ENCODE results near the gene TAF5L. TPM values are rescaled to one million over a fixed set of nuclear protein-coding genes. Genes with fewer than 3 reads are reported as not detected.

TAF5L gene
- total and polyA plus RNA-seq, 2 of the 13 experiments (the other 11 are each of a cell fraction or from before 2014, with no cell fraction given): 10.8 to 18.2 TPM

DNA sequence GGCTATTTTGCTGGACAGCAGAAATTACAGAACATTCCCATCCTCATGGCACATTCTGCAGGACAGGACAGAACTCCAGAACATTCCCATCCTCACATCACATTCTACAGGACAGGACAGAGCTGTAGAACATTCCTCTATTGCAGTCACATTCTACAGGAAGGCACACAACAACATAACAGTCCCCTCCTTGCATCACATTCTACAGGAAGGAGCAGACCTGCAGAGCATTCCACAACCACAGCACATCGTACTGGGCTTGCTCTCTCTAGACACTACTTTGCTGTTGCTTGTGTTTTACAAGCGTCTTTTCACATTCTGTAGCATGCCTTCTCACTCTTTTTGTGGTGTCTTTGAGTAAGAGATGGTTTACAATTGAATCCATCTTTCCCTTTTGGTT is 40.6 kb downstream of the TAF5L start:
- H4K20me1 ChIP-seq (ENCODE audit: insufficient read depth, low read length): no peaks in the 10 kb centered on the region
- WGBS (ENCODE audit: low lambda C conversion rate): 14% methylated on average over 2 of the region's 2 CpGs
- no peaks in the 10 kb centered on the region; a peak in 1 of 5 replicates for H3K27me3 ChIP-seq (ENCODE audit: control insufficient read depth in 1 of 2, insufficient read depth in 2 of 2, low read length in 2 of 2)
- H3K27ac ChIP-seq (ENCODE audit: extremely low read length, insufficient read depth, low read length): no peak overlapping the region
- no peaks in the 10 kb centered on the region for H3K9me3 ChIP-seq (ENCODE audit: low read length)
- H3K4me3 ChIP-seq (replicated peaks in 1 of 3; ENCODE audit: insufficient read depth in 1 of 3, low read depth in 2 of 3, low read length in 3 of 3): no peak overlapping the region
- peaks cover 16% of the 10 kb centered on the region for H3K4me1 ChIP-seq (ENCODE audit: insufficient read depth, low read length)
- ATAC-seq (peak; percentile 54), FAIRE-seq (no peak), DNase-seq (ENCODE audit: low spot score) (no peak)
- H3K79me2 ChIP-seq (ENCODE audit: insufficient read depth, low read length): no peaks in the 10 kb centered on the region
- POLR2A ChIA-PET: no interaction called here
- H3K36me3 ChIP-seq (replicated peaks in 1 of 2; ENCODE audit: control insufficient read depth in 1 of 2, insufficient read depth in 2 of 2, low read length in 2 of 2): no peaks in the 10 kb centered on the region
- no peak overlapping the region for H2AFZ ChIP-seq (ENCODE audit: low read length)
- no peak overlapping the region for H3K9ac ChIP-seq (ENCODE audit: insufficient read depth, low read depth, low read length)
- H3K4me2 ChIP-seq (ENCODE audit: low read depth, low read length): no peak overlapping the region
- intact Hi-C loops (cut with micrococcal nuclease; ENCODE audit: unreplicated experiment) (no loop called here), in situ Hi-C loops (cut with HindIII; ENCODE audit: extremely low pct_ligation_motif_present, low pct_unique_long_range_greater_than_20kb) (no loop called here)
- no TSS peak for BruUV-seq (replicated peaks)
- TF ChIP-seq, protein P1, sequence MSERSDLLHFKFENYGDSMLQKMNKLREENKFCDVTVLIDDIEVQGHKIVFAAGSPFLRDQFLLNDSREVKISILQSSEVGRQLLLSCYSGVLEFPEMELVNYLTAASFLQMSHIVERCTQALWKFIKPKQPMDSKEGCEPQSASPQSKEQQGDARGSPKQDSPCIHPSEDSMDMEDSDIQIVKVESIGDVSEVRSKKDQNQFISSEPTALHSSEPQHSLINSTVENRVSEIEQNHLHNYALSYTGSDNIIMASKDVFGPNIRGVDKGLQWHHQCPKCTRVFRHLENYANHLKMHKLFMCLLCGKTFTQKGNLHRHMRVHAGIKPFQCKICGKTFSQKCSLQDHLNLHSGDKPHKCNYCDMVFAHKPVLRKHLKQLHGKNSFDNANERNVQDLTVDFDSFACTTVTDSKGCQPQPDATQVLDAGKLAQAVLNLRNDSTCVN (CRISPR knock-in tag; IDR thresholded peaks at IDR 0.05; ENCODE audit: borderline replicate concordance): no peak
- no peak for TF ChIP-seq HMG20A (CRISPR knock-in tag; IDR thresholded peaks at IDR 0.05; ENCODE audit: borderline replicate concordance)
- TF ChIP-seq CEBPB (IDR thresholded peaks at IDR 0.05; ENCODE audit: borderline replicate concordance, low read depth, low read length): peak; percentile 34; the same call in 1 of the 2 replicates
- CTCF ChIA-PET (ENCODE audit: low intra/inter-chr PET ratio, low total read pairs): no interaction called here

DNA sequence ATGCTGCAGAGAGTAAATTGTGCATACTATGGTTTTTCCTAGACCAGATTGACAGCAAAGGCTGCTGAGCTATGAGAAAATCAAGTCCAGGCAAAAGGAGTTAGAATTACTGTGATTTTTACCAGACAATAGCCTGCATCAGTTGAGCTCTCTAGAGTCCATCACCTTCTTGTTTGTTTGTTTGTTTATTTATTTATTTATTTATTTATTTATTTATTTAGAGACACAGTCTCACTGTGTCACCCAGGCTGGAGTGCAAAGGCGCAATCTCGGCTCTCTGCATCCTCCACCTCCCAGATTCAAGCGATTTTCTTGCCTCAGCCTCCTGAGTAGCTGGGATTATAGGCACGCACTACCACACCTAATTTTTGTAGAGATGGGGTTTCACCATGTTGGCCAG is 43.2 kb downstream of the TAF5L start:
- Histone ChIP-seq H3K4me3 (replicated peaks in 1 of 3; ENCODE audit: insufficient read depth in 1 of 3, low read depth in 2 of 3, low read length in 3 of 3) (no peak overlapping the region), H3K9ac (ENCODE audit: insufficient read depth, low read depth, low read length) (no peak overlapping the region), H3K36me3 (replicated peaks in 1 of 2; ENCODE audit: control insufficient read depth in 1 of 2, insufficient read depth in 2 of 2, low read length in 2 of 2) (no peaks in the 10 kb centered on the region), H3K27ac (ENCODE audit: extremely low read length, insufficient read depth, low read length) (no peak overlapping the region), H3K4me2 (ENCODE audit: low read depth, low read length) (peak overlapping the region; percentile 81; the same call in 1 of the 2 replicates), H3K79me2 (ENCODE audit: insufficient read depth, low read length) (no peaks in the 10 kb centered on the region), H2AFZ (ENCODE audit: low read length) (no peak overlapping the region), H3K27me3 (ENCODE audit: control insufficient read depth in 1 of 2, insufficient read depth in 2 of 2, low read length in 2 of 2) (no peaks in the 10 kb centered on the region; a peak in 1 of 5 replicates), H4K20me1 (ENCODE audit: insufficient read depth, low read length) (no peaks in the 10 kb centered on the region), H3K4me1 (ENCODE audit: insufficient read depth, low read length) (peaks cover 31% of the 10 kb centered on the region), H3K9me3 (ENCODE audit: low read length) (no peaks in the 10 kb centered on the region)
- DNase-seq (ENCODE audit: low spot score): no peak
- intact Hi-C loops (cut with micrococcal nuclease; ENCODE audit: unreplicated experiment) (no loop called here), in situ Hi-C loops (cut with HindIII; ENCODE audit: extremely low pct_ligation_motif_present, low pct_unique_long_range_greater_than_20kb) (no loop called here)
- TF ChIP-seq, protein P2, sequence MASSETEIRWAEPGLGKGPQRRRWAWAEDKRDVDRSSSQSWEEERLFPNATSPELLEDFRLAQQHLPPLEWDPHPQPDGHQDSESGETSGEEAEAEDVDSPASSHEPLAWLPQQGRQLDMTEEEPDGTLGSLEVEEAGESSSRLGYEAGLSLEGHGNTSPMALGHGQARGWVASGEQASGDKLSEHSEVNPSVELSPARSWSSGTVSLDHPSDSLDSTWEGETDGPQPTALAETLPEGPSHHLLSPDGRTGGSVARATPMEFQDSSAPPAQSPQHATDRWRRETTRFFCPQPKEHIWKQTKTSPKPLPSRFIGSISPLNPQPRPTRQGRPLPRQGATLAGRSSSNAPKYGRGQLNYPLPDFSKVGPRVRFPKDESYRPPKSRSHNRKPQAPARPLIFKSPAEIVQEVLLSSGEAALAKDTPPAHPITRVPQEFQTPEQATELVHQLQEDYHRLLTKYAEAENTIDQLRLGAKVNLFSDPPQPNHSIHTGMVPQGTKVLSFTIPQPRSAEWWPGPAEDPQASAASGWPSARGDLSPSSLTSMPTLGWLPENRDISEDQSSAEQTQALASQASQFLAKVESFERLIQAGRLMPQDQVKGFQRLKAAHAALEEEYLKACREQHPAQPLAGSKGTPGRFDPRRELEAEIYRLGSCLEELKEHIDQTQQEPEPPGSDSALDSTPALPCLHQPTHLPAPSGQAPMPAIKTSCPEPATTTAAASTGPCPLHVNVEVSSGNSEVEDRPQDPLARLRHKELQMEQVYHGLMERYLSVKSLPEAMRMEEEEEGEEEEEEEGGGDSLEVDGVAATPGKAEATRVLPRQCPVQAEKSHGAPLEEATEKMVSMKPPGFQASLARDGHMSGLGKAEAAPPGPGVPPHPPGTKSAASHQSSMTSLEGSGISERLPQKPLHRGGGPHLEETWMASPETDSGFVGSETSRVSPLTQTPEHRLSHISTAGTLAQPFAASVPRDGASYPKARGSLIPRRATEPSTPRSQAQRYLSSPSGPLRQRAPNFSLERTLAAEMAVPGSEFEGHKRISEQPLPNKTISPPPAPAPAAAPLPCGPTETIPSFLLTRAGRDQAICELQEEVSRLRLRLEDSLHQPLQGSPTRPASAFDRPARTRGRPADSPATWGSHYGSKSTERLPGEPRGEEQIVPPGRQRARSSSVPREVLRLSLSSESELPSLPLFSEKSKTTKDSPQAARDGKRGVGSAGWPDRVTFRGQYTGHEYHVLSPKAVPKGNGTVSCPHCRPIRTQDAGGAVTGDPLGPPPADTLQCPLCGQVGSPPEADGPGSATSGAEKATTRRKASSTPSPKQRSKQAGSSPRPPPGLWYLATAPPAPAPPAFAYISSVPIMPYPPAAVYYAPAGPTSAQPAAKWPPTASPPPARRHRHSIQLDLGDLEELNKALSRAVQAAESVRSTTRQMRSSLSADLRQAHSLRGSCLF (CRISPR knock-in tag; IDR thresholded peaks at IDR 0.05; ENCODE audit: borderline replicate concordance): no peak
- no peak for TF ChIP-seq NFRKB (IDR thresholded peaks at IDR 0.05)
- no peak for ATAC-seq
- WGBS (ENCODE audit: low lambda C conversion rate): 72% methylated on average over 4 of the region's 4 CpGs
- BruUV-seq (replicated peaks): no TSS peak
- ChIA-PET POLR2A (no interaction called here), CTCF (ENCODE audit: low intra/inter-chr PET ratio, low total read pairs) (no interaction called here)
- FAIRE-seq: no peak
